ENCODE data around the gene C20orf144. TPM values are rescaled to one million over a fixed set of nuclear protein-coding genes. Genes with fewer than 3 reads are reported as not detected.
"Not testable (repeated sequence)": the region's sequence is repeated elsewhere in the genome, so short reads cannot be mapped to it uniquely, and the experiment has no call there.

The C20orf144 gene
- total and polyA plus RNA-seq, 4 donors, result not detected

DNA sequence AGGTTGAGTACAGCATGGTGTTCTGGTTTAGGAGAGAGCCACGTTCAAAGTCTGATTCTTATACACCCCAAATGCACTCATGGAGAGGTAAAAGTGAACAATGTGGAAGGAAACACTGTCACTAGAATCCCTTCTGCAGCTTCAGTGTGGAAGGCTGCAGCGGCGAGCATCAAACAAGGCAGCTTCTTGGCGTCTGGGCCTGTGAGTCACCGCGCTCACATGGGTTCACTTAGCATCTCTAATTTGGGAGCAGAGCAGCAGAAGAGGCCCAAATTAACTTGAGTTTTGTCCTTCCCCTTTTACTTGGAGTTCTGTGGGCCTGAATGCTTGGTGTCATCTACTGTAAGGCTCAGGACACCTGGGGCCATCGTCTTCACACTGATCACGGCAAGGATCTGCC, 35.0 kb downstream of the C20orf144 start:
- no peak overlapping the region for H3K4me3 ChIP-seq (ENCODE audit: low read depth in 1 of 3, low read length in 3 of 3)
- H3K27me3 ChIP-seq (ENCODE audit: control insufficient read depth in 4 of 4, insufficient read depth in 4 of 4, low read length in 3 of 4), result no peaks in the 10 kb centered on the region
- no peak overlapping the region for H3K27ac ChIP-seq (ENCODE audit: low read depth in 1 of 2, low read length in 2 of 2)
- no peak for DNase-seq (ENCODE audit: low spot score)
- H3K36me3 ChIP-seq (ENCODE audit: control insufficient read depth in 4 of 4, insufficient read depth in 3 of 4, low read depth in 1 of 4, low read length in 3 of 4), result no peaks in the 10 kb centered on the region
- no peaks in the 10 kb centered on the region for H3K9me3 ChIP-seq (ENCODE audit: control insufficient read depth in 4 of 4, low read length in 3 of 4)
- H3K4me1 ChIP-seq (ENCODE audit: control insufficient read depth in 4 of 4, insufficient read depth in 4 of 4, low read length in 3 of 4), result peaks cover 0 to 4% (median 0%) of the 10 kb centered on the region in 4 donors
- 88% methylated on average over 8 of the region's 8 CpGs for WGBS
- H3K9ac ChIP-seq (ENCODE audit: low read depth in 1 of 2, low read length in 2 of 2), result no peak overlapping the region
- TF ChIP-seq EGR1 (IDR thresholded peaks at IDR 0.05; ENCODE audit: low read depth in 2 of 2) (no peak), FOXA2 (IDR thresholded peaks at IDR 0.05) (no peak), HNF4A (conservative IDR thresholded peaks at IDR 0.05) (no peak), JUND (IDR thresholded peaks at IDR 0.05) (no peak)

- not testable (repeated sequence) for H3K36me3 ChIP-seq (ENCODE audit: control insufficient read depth in 4 of 4, insufficient read depth in 3 of 4, low read depth in 1 of 4, low read length in 3 of 4); H3K9me3 ChIP-seq (ENCODE audit: control insufficient read depth in 4 of 4, low read length in 3 of 4); DNase-seq (ENCODE audit: low spot score); H3K4me3 ChIP-seq (ENCODE audit: low read depth in 1 of 3, low read length in 3 of 3); H3K27ac ChIP-seq (ENCODE audit: low read depth in 1 of 2, low read length in 2 of 2); H3K9ac ChIP-seq (ENCODE audit: low read depth in 1 of 2, low read length in 2 of 2); H3K27me3 ChIP-seq (ENCODE audit: control insufficient read depth in 4 of 4, insufficient read depth in 4 of 4, low read length in 3 of 4)
- WGBS, result 95% methylated on average over 19 of the region's 27 CpGs
- H3K4me1 ChIP-seq (ENCODE audit: control insufficient read depth in 4 of 4, insufficient read depth in 4 of 4, low read length in 3 of 4), result peaks cover 0 to 10% (median 5%) of the 10 kb centered on the region in 4 donors
Measured at GRCh38 chr20:33698966-33699365, 36.8 kb downstream of the C20orf144 start.

DNA sequence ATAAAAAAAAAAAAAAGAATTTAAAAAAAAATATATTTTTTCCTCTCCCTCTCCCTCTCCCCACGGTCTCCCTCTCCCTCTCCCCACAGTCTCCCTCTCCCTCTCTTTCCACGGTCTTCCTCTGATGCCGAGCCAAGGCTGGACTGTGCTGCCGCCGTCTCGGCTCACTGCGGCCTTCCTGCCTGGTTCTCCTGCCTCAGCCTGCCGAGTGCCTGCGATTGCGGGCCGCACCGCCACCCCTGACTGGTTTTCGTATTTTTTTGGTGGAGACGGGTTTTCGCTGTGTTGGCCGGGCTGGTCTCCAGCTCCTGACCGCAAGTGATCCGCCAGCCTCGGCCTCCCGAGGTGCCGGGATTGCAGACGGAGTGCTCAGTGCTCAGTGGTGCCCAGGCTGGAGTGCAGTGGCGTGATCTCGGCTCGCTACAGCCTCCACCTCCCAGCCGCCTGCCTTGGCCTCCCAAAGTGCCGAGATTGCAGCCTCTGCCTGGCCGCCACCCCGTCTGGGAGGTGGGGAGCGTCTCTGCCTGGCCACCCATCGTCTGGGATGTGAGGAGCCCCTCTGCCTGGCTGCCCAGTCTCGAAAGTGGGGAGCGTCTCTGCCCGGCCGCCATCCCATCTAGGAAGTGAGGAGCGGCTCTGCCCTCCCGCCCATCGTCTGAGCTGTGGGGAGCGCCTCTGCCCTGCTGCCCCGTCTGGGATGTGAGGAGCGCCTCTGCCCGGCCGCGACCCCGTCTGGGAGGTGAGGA, 38.7 kb downstream of the C20orf144 start:
- H3K4me1 ChIP-seq (ENCODE audit: control insufficient read depth in 4 of 4, insufficient read depth in 4 of 4, low read length in 3 of 4), result peaks cover 0 to 10% (median 5%) of the 10 kb centered on the region in 4 donors
- H3K9ac ChIP-seq (ENCODE audit: low read depth in 1 of 2, low read length in 2 of 2); DNase-seq (ENCODE audit: low spot score); H3K9me3 ChIP-seq (ENCODE audit: control insufficient read depth in 4 of 4, low read length in 3 of 4); H3K27me3 ChIP-seq (ENCODE audit: control insufficient read depth in 4 of 4, insufficient read depth in 4 of 4, low read length in 3 of 4); H3K36me3 ChIP-seq (ENCODE audit: control insufficient read depth in 4 of 4, insufficient read depth in 3 of 4, low read depth in 1 of 4, low read length in 3 of 4); H3K4me3 ChIP-seq (ENCODE audit: low read depth in 1 of 3, low read length in 3 of 3); H3K27ac ChIP-seq (ENCODE audit: low read depth in 1 of 2, low read length in 2 of 2): not testable (repeated sequence)
- 97% methylated on average over 45 of the region's 45 CpGs for WGBS

DNA sequence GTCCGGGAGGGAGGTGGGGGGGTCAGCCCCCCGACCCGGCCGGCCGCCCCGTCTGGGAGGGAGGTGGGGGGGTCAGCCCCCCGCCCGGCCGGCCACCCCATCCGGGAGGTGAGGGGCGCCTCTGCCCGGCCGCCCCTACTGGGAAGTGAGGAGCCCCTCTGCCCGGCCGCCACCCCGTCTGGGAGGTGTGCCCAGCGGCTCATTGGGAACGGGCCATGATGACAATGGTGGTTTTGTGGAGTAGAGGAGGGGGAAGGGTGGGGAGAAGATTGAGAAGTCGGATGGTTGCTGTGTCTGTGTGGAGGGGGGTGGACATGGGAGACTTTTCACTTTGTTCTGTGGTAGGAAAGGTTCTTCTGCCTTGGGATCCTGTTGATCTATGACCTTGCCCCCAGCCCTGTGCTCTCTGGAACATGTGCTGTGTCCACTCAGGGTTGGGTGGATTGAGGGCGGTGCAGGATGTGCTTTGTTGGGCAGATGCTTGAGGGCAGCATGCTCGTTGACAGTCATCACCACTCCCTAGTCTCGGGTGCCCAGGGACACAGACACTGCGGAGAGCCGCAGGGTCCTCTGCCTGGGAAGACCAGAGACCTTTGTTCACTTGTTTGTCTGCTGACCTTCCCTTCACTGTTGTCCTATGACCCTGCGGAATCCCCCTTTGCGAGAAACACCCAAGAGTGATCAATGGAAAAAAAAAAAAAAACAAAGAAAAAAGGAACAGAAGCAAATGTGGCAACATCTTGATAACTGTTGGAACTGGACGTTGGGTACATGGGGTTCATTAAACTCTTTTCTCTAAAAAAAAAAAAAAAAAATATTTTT, 39.7 kb downstream of the C20orf144 start:
- Histone ChIP-seq H3K4me3 (ENCODE audit: low read depth in 1 of 3, low read length in 3 of 3) (no peak overlapping the region), H3K9ac (ENCODE audit: low read depth in 1 of 2, low read length in 2 of 2) (no peak overlapping the region), H3K4me1 (ENCODE audit: control insufficient read depth in 4 of 4, insufficient read depth in 4 of 4, low read length in 3 of 4) (peaks cover 0 to 10% (median 5%) of the 10 kb centered on the region in 4 donors), H3K27ac (ENCODE audit: low read depth in 1 of 2, low read length in 2 of 2) (no peak overlapping the region), H3K36me3 (ENCODE audit: control insufficient read depth in 4 of 4, insufficient read depth in 3 of 4, low read depth in 1 of 4, low read length in 3 of 4) (peaks cover 0 to 9% (median 2%) of the 10 kb centered on the region in 4 donors), H3K9me3 (ENCODE audit: control insufficient read depth in 4 of 4, low read length in 3 of 4) (no peaks in the 10 kb centered on the region), H3K27me3 (ENCODE audit: control insufficient read depth in 4 of 4, insufficient read depth in 4 of 4, low read length in 3 of 4) (no peaks in the 10 kb centered on the region)
- 79% methylated on average over 27 of the region's 27 CpGs for WGBS
- DNase-seq (ENCODE audit: low spot score), result no peak
- TF ChIP-seq TAF1 (conservative IDR thresholded peaks at IDR 0.05) (no peak), HNF4A (conservative IDR thresholded peaks at IDR 0.05) (peak; percentile 18 to 50), JUND (IDR thresholded peaks at IDR 0.05) (no peak), ATF3 (IDR thresholded peaks at IDR 0.05) (no peak), RAD21 (IDR thresholded peaks at IDR 0.05) (no peak), FOXA1 (IDR thresholded peaks at IDR 0.05) (no peak), EGR1 (IDR thresholded peaks at IDR 0.05; ENCODE audit: low read depth in 2 of 2) (no peak), RXRA (IDR thresholded peaks at IDR 0.05) (peak; percentile 24 to 46)
- TF ChIP-seq, protein P1, sequence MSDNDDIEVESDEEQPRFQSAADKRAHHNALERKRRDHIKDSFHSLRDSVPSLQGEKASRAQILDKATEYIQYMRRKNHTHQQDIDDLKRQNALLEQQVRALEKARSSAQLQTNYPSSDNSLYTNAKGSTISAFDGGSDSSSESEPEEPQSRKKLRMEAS (IDR thresholded peaks at IDR 0.05), result no peak
- TF ChIP-seq, protein P2, sequence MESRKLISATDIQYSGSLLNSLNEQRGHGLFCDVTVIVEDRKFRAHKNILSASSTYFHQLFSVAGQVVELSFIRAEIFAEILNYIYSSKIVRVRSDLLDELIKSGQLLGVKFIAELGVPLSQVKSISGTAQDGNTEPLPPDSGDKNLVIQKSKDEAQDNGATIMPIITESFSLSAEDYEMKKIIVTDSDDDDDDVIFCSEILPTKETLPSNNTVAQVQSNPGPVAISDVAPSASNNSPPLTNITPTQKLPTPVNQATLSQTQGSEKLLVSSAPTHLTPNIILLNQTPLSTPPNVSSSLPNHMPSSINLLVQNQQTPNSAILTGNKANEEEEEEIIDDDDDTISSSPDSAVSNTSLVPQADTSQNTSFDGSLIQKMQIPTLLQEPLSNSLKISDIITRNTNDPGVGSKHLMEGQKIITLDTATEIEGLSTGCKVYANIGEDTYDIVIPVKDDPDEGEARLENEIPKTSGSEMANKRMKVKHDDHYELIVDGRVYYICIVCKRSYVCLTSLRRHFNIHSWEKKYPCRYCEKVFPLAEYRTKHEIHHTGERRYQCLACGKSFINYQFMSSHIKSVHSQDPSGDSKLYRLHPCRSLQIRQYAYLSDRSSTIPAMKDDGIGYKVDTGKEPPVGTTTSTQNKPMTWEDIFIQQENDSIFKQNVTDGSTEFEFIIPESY (IDR thresholded peaks at IDR 0.05), result no peak
- TF ChIP-seq, protein P3, sequence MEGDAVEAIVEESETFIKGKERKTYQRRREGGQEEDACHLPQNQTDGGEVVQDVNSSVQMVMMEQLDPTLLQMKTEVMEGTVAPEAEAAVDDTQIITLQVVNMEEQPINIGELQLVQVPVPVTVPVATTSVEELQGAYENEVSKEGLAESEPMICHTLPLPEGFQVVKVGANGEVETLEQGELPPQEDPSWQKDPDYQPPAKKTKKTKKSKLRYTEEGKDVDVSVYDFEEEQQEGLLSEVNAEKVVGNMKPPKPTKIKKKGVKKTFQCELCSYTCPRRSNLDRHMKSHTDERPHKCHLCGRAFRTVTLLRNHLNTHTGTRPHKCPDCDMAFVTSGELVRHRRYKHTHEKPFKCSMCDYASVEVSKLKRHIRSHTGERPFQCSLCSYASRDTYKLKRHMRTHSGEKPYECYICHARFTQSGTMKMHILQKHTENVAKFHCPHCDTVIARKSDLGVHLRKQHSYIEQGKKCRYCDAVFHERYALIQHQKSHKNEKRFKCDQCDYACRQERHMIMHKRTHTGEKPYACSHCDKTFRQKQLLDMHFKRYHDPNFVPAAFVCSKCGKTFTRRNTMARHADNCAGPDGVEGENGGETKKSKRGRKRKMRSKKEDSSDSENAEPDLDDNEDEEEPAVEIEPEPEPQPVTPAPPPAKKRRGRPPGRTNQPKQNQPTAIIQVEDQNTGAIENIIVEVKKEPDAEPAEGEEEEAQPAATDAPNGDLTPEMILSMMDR (IDR thresholded peaks at IDR 0.05; ENCODE audit: low read depth, low read length, missing input control), result no peak
- TF ChIP-seq, protein P4, sequence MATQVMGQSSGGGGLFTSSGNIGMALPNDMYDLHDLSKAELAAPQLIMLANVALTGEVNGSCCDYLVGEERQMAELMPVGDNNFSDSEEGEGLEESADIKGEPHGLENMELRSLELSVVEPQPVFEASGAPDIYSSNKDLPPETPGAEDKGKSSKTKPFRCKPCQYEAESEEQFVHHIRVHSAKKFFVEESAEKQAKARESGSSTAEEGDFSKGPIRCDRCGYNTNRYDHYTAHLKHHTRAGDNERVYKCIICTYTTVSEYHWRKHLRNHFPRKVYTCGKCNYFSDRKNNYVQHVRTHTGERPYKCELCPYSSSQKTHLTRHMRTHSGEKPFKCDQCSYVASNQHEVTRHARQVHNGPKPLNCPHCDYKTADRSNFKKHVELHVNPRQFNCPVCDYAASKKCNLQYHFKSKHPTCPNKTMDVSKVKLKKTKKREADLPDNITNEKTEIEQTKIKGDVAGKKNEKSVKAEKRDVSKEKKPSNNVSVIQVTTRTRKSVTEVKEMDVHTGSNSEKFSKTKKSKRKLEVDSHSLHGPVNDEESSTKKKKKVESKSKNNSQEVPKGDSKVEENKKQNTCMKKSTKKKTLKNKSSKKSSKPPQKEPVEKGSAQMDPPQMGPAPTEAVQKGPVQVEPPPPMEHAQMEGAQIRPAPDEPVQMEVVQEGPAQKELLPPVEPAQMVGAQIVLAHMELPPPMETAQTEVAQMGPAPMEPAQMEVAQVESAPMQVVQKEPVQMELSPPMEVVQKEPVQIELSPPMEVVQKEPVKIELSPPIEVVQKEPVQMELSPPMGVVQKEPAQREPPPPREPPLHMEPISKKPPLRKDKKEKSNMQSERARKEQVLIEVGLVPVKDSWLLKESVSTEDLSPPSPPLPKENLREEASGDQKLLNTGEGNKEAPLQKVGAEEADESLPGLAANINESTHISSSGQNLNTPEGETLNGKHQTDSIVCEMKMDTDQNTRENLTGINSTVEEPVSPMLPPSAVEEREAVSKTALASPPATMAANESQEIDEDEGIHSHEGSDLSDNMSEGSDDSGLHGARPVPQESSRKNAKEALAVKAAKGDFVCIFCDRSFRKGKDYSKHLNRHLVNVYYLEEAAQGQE (IDR thresholded peaks at IDR 0.05), result no peak
